Cortex of kidney (tissue), 1 donor: ENCODE measurements around the gene EDDM13.
"Not testable (repeated sequence)": the region's sequence is repeated elsewhere in the genome, so short reads cannot be mapped to it uniquely, and the experiment has no call there.

Experiments used
- DNase-seq: peaks from one replicate; lab custom pipeline; 2025; lab: John Stamatoyannopoulos, UW

Gene EDDM13

GRCh38 chr19:56321989-56322440, 49.5 kb downstream of the EDDM13 start:
- no peak for DNase-seq

GRCh38 chr19:56324436-56324835, 51.9 kb downstream of the EDDM13 start:
- no peak for DNase-seq

GRCh38 chr19:56332695-56333094, 60.1 kb downstream of the EDDM13 start:
- DNase-seq, result no peak

- no peak for DNase-seq
These were observed 61.0 kb downstream of the EDDM13 start for GRCh38 chr19:56333506-56333905.

- not testable (repeated sequence) for DNase-seq
These were observed 62.8 kb downstream of the EDDM13 start for GRCh38 chr19:56335371-56335770.

- not testable (repeated sequence) for DNase-seq
These were observed 64.5 kb downstream of the EDDM13 start for GRCh38 chr19:56337077-56337476.

- DNase-seq, result not testable (repeated sequence)
These were observed 66.5 kb downstream of the EDDM13 start for GRCh38 chr19:56339031-56339430.

GRCh38 chr19:56341948-56342347, 69.4 kb downstream of the EDDM13 start:
- no peak for DNase-seq

- DNase-seq, result no peak
These were observed 74.7 kb downstream of the EDDM13 start for GRCh38 chr19:56347163-56347778.

GRCh38 chr19:56348289-56348877, 75.8 kb downstream of the EDDM13 start:
- DNase-seq, result no peak

GRCh38 chr19:56350416-56351045, 78.0 kb downstream of the EDDM13 start:
- no peak for DNase-seq

GRCh38 chr19:56351208-56351607, 78.7 kb downstream of the EDDM13 start:
- DNase-seq, result no peak

GRCh38 chr19:56355517-56355916, 83.0 kb downstream of the EDDM13 start:
- no peak for DNase-seq

- no peak for DNase-seq
These were observed 84.4 kb downstream of the EDDM13 start for GRCh38 chr19:56356944-56357343.
